Neuronal stem cell (in vitro differentiated cells): ENCODE data around the gene NECAB3.
A peak's percentile ranks its signal among the peaks of the same experiment; 100 is the strongest.

Experiments
- DNase-seq: peaks from one replicate; pipeline ENCODE4 v3.0.0-alpha.2; 2013; ENCODE audit warnings: low spot score
- H2AFZ ChIP-seq: one replicate; pipeline ENCODE4 v1.6.1; 2013; ENCODE audit warnings: mild to moderate bottlenecking, low read length, inconsistent platforms
- H2AK5ac ChIP-seq: 2 replicates; pipeline ENCODE4 v1.6.1; 2013; ENCODE audit warnings: low read depth, mild to moderate bottlenecking, inconsistent platforms, low read length, moderate library complexity, mixed read lengths
- H2BK120ac ChIP-seq: 2 replicates; pipeline ENCODE4 v1.6.1; 2013; ENCODE audit warnings: low read depth, mild to moderate bottlenecking, inconsistent platforms, low read length, moderate library complexity, mixed read lengths
- H2BK12ac ChIP-seq: one replicate; pipeline ENCODE4 v1.6.1; 2013; ENCODE audit warnings: low read length, inconsistent platforms
- H2BK15ac ChIP-seq: 2 replicates; pipeline ENCODE4 v1.6.1; 2013; ENCODE audit warnings: mild to moderate bottlenecking, low read length, inconsistent platforms, mixed read lengths
- H2BK5ac ChIP-seq: one replicate; pipeline ENCODE4 v1.6.1; 2013; ENCODE audit warnings: inconsistent platforms, mild to moderate bottlenecking, low read length, moderate library complexity
- H3K14ac ChIP-seq: one replicate; pipeline ENCODE4 v1.6.1; 2013; ENCODE audit warnings: low read length, inconsistent platforms
- H3K18ac ChIP-seq: 2 replicates; pipeline ENCODE4 v1.6.1; 2013; ENCODE audit warnings: low read length, inconsistent platforms
- H3K23ac ChIP-seq: 2 replicates; pipeline ENCODE4 v1.6.1; 2013; ENCODE audit warnings: low read depth, mild to moderate bottlenecking, mixed read lengths, low read length, inconsistent platforms; ENCODE audit not compliant: poor library complexity
- H3K27ac ChIP-seq: replicated peaks from 3 replicates; pipeline ENCODE4 v1.5.1; 2013; ENCODE audit warnings: low read length, inconsistent platforms
- H3K27me3 ChIP-seq, 3 experiments: 2 replicates each; pipeline ENCODE4 v1.6.1; 2013; ENCODE audit warnings: low read length in 3 of 3, mild to moderate bottlenecking in 2 of 3, inconsistent platforms in 1 of 3, low read depth in 1 of 3, mixed read lengths in 1 of 3, moderate library complexity in 1 of 3; ENCODE audit not compliant: control insufficient read depth in 3 of 3, insufficient read depth in 3 of 3
- H3K36me3 ChIP-seq, 2 donors: replicated peaks in 1 of 2; 2 replicates each; pipeline ENCODE4 v1.6.1; 2013; ENCODE audit warnings: low read length in 2 of 2; ENCODE audit not compliant: control insufficient read depth in 2 of 2, insufficient read depth in 2 of 2
- H3K4ac ChIP-seq: 2 replicates; pipeline ENCODE4 v1.6.1; 2013; ENCODE audit warnings: inconsistent platforms, mild to moderate bottlenecking, low read length, moderate library complexity
- H3K4me1 ChIP-seq, 2 donors: 1 replicate in 1 of 2; 2 replicates in 1 of 2; pipeline ENCODE4 v1.6.1; 2013; ENCODE audit warnings: low read length in 2 of 2, low read depth in 1 of 2; ENCODE audit not compliant: control insufficient read depth in 2 of 2, insufficient read depth in 1 of 2
- H3K4me2 ChIP-seq: one replicate; pipeline ENCODE4 v1.6.1; 2013; ENCODE audit warnings: mild to moderate bottlenecking, low read length, inconsistent platforms; ENCODE audit not compliant: insufficient read depth, poor library complexity, severe bottlenecking
- H3K4me3 ChIP-seq, 2 donors: 2 replicates each; pipeline ENCODE4 v1.5.1; 2013; ENCODE audit warnings: low read length in 2 of 2, mild to moderate bottlenecking in 2 of 2, inconsistent platforms in 1 of 2, moderate library complexity in 1 of 2
- H3K79me1 ChIP-seq: one replicate; pipeline ENCODE4 v1.6.1; 2013; ENCODE audit warnings: low read depth, mild to moderate bottlenecking, inconsistent platforms, low read length, moderate library complexity
- H3K9ac ChIP-seq: one replicate; pipeline ENCODE4 v1.6.1; 2013; ENCODE audit warnings: mild to moderate bottlenecking, low read depth, low read length, inconsistent platforms; ENCODE audit not compliant: poor library complexity
- H3K9me3 ChIP-seq, 2 donors: replicated peaks in 1 of 2; 2 replicates each; pipeline versions ENCODE3 to v1.6.1; 2013; ENCODE audit warnings: low read length in 2 of 2, mild to moderate bottlenecking in 2 of 2, inconsistent platforms in 1 of 2, low read depth in 1 of 2, mixed read lengths in 1 of 2, moderate library complexity in 1 of 2; ENCODE audit not compliant: control insufficient read depth in 2 of 2, insufficient read depth in 1 of 2
- H4K8ac ChIP-seq: one replicate; pipeline ENCODE4 v1.6.1; 2013; ENCODE audit warnings: low read depth, mild to moderate bottlenecking, inconsistent platforms, low read length, moderate library complexity
- H4K91ac ChIP-seq: one replicate; pipeline ENCODE4 v1.6.1; 2013; ENCODE audit warnings: low read length, low read depth, mild to moderate bottlenecking, inconsistent platforms; ENCODE audit not compliant: poor library complexity
- WGBS, 2 donors: extraction: QIAGEN DNeasy Blood & Tissue Kit; methylation state at CpG; one replicate each; pipeline ENCODE4 v1.1.7; 2013; ENCODE audit warnings: missing lambda C conversion rate in 2 of 2, mixed read lengths in 1 of 2; ENCODE audit not compliant: insufficient read length in 2 of 2, insufficient replicate concordance in 1 of 2; ENCODE audit errors: extremely low coverage in 2 of 2; 5-methylcytosine and 5-hydroxymethylcytosine counted together

NECAB3 gene

DNA sequence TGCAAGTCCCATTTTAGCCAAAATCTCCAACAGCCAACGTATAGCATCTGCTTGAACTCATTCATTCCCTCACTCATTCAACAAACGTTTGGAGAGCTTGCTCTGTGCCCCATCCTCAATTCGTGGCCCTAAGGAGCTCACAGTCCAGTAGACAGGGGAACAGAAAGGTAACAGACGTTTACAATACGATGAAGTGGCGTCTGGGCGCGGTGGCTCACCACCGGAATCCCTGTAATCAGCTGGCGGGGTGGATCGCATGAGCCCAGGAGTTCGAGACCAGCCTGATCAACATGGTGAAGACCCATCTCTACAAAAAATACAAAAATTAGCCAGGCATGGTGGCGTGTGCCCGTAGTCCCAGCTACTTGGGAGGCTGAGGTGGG is 12.7 kb upstream of the NECAB3 start:
- Histone ChIP-seq H4K8ac (no peak overlapping the region), H2AK5ac (peak overlapping the region; percentile 84), H3K9me3 (no peaks in the 10 kb centered on the region), H2AFZ (peak overlapping the region; percentile 84), H3K4me3 (peak overlapping the region; percentile 42 to 69), H2BK12ac (peak overlapping the region; percentile 0), H3K18ac (peak overlapping the region; percentile 88), H4K91ac (no peak overlapping the region), H2BK120ac (peak overlapping the region; percentile 74), H3K9ac (no peak overlapping the region), H3K4ac (peak overlapping the region; percentile 77), H2BK5ac (no peak overlapping the region), H3K36me3 (peaks cover 0 to 19% of the 10 kb centered on the region in 2 donors), H3K4me2 (peak overlapping the region; percentile 67), H3K27me3 (peaks cover 0 to 12% (median 0%) of the 10 kb centered on the region in 3 experiments), H3K27ac (no peak overlapping the region), H3K4me1 (peaks cover 12 to 15% of the 10 kb centered on the region in 2 donors), H3K14ac (no peak overlapping the region), H2BK15ac (peak overlapping the region; percentile 69), H3K79me1 (peaks cover 2% of the 10 kb centered on the region), H3K23ac (peak overlapping the region; percentile 48)
- no CpG with 5 or more reads among the region's 14 CpGs for WGBS, 2 donors
- no peak for DNase-seq

DNA sequence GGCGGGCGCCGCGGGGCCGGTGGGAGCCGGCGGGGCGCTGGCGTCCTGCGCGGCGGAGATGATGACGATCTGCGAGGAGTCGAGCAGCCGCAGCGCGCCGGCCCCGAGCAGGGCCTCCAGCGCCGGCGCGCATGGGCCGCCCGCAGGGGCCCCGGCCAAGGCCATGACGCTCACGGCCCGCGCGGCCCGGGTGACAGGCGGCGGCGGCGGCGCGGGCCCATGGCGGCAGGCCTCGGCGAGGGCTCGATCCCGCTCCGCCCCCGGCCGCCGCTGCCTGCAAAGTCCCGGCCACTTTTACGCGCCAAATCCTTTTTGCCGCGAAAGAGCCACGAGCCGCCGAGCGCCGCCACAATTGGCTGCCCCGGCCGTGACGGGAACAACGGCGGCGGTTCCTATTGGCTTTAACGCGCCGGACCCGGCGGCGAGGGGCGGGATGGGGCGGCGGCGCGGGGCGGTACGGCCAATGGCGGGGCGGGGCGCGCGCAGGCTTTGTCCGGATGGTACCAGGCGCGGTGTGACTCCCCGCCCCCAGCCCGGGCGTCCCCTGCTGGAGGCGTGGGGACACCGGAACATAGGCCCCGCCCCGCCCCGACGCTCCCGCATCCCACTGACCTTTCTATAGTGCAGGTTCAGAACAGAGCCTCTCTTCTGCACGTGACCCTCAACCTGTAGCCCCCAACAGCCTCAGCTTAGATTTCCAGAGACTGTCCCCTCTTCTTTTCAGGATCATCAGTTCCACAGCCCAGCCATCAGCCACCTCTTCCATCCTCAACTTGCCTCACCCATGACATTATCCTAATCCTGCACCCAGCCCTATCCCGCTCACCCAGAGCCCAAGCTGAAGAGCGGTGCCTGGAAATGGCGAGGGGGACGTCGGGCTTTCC is 12.1 kb upstream of the NECAB3 start, which contains the start of gene E2F1:
Gene E2F1 (minus strand): TSS at position 286 of the 884 bp plus-strand sequence. CDS start 121 bp downstream, at position 165.
- peak within 1 kb of the TSS; percentile 69 for H2BK15ac ChIP-seq
- peak within 1 kb of the TSS; percentile 84 for H2AK5ac ChIP-seq
- H3K79me1 ChIP-seq = peaks cover 2% of the 10 kb centered on the region
- H4K91ac ChIP-seq = no peak within 1 kb of the TSS
- H3K4me1 ChIP-seq = peaks cover 13 to 15% of the 10 kb centered on the region in 2 donors
- peak within 1 kb of the TSS; percentile 86 to 94 for H3K4me3 ChIP-seq
- peaks cover 0 to 25% of the 10 kb centered on the region in 2 donors for H3K36me3 ChIP-seq
- H2AFZ ChIP-seq = peak within 1 kb of the TSS; percentile 84
- peak within 1 kb of the TSS; percentile 74 for H2BK120ac ChIP-seq
- no peak within 1 kb of the TSS for H4K8ac ChIP-seq
- peaks cover 0 to 12% (median 0%) of the 10 kb centered on the region in 3 experiments for H3K27me3 ChIP-seq
- H3K9me3 ChIP-seq = no peaks in the 10 kb centered on the region
- H3K4me2 ChIP-seq = peak within 1 kb of the TSS; percentile 74
- peak within 1 kb of the TSS; percentile 75 for H3K27ac ChIP-seq
- no CpG with 5 or more reads among the region's 101 CpGs for WGBS, 2 donors
- H2BK12ac ChIP-seq = peak within 1 kb of the TSS; percentile 0
- peak within 1 kb of the TSS; percentile 48 for H3K23ac ChIP-seq
- peak within 1 kb of the TSS; percentile 77 for H3K4ac ChIP-seq
- H3K14ac ChIP-seq = no peak within 1 kb of the TSS
- H3K18ac ChIP-seq = peak within 1 kb of the TSS; percentile 88
- H3K9ac ChIP-seq = peak within 1 kb of the TSS; percentile 74
- peak within 1 kb of the TSS; percentile 26 for H2BK5ac ChIP-seq
- peak; percentile 95 for DNase-seq

- Histone ChIP-seq H3K4me1 (peaks cover 13 to 15% of the 10 kb centered on the region in 2 donors), H3K9me3 (no peaks in the 10 kb centered on the region), H2BK120ac (no peak overlapping the region), H2BK15ac (no peak overlapping the region), H4K8ac (no peak overlapping the region), H2BK5ac (peak overlapping the region; percentile 26), H2AK5ac (no peak overlapping the region), H3K4me2 (peak overlapping the region; percentile 74), H3K79me1 (peaks cover 2% of the 10 kb centered on the region), H3K9ac (peak overlapping the region; percentile 74), H3K18ac (peak overlapping the region; percentile 84), H2BK12ac (no peak overlapping the region), H3K23ac (no peak overlapping the region), H3K4me3 (peak overlapping the region; percentile 86 to 94), H4K91ac (no peak overlapping the region), H2AFZ (peak overlapping the region; percentile 78), H3K27ac (peak overlapping the region; percentile 75), H3K27me3 (peaks cover 0 to 12% (median 0%) of the 10 kb centered on the region in 3 experiments), H3K14ac (no peak overlapping the region), H3K4ac (no peak overlapping the region), H3K36me3 (peaks cover 3 to 33% of the 10 kb centered on the region in 2 donors)
- no CpG with 5 or more reads among the region's 53 CpGs for WGBS, 2 donors
- no peak for DNase-seq
These were observed 11.3 kb upstream of the NECAB3 start for GRCh38 chr20:33685328-33686099.
